ENCODE results near the gene SLC22A23.

The SLC22A23 gene

GRCh38 chr6:3471711-3472110, 14.9 kb upstream of the SLC22A23 start:
- DNase-seq = peak; percentile 36

- DNase-seq = no peak
Observed at GRCh38 chr6:3471286-3471685, 14.4 kb upstream of the SLC22A23 start.

- no peak for DNase-seq
Observed at GRCh38 chr6:3468585-3468984, 11.7 kb upstream of the SLC22A23 start.

- no peak for DNase-seq
Observed at GRCh38 chr6:3467996-3468395, 11.1 kb upstream of the SLC22A23 start.

GRCh38 chr6:3466488-3467219, 9.8 kb upstream of the SLC22A23 start:
- DNase-seq = no peak

- no peak for DNase-seq
Observed at GRCh38 chr6:3460253-3460652, 3.4 kb upstream of the SLC22A23 start.

- no peak for DNase-seq
Observed at GRCh38 chr6:3458706-3459421, 2.0 kb upstream of the SLC22A23 start.

GRCh38 chr6:3457710-3458602, 1.1 kb upstream of the SLC22A23 start:
- DNase-seq = no peak

- no peak for DNase-seq
Observed at GRCh38 chr6:3456395-3456897, 404 bp downstream of the SLC22A23 start.

GRCh38 chr6:3455569-3456394, 1.1 kb downstream of the SLC22A23 start:
- DNase-seq = no peak

GRCh38 chr6:3455147-3455568, 1.7 kb downstream of the SLC22A23 start:
- DNase-seq = no peak

- no peak for DNase-seq
Observed at GRCh38 chr6:3454273-3455010, 2.4 kb downstream of the SLC22A23 start.

- no peak for DNase-seq
Observed at GRCh38 chr6:3453413-3454272, 3.2 kb downstream of the SLC22A23 start.

GRCh38 chr6:3451498-3451897, 5.4 kb downstream of the SLC22A23 start:
- DNase-seq = no peak

- DNase-seq = no peak
Observed at GRCh38 chr6:3450888-3451287, 6.0 kb downstream of the SLC22A23 start.

- DNase-seq = no peak
Observed at GRCh38 chr6:3449750-3450305, 7.0 kb downstream of the SLC22A23 start.

GRCh38 chr6:3449321-3449720, 7.5 kb downstream of the SLC22A23 start:
- no peak for DNase-seq

- no peak for DNase-seq
Observed at GRCh38 chr6:3447005-3447404, 9.8 kb downstream of the SLC22A23 start.

GRCh38 chr6:3446184-3446583, 10.7 kb downstream of the SLC22A23 start:
- DNase-seq = no peak
